HG03045 (cell line): ENCODE data around the gene OR51G2.

Experiments used
- ATAC-seq: cut with Tn5 transposase; IDR thresholded peaks from one replicate; pipeline ENCODE4 v1.9.1; 2021; ENCODE audit warnings: mild to moderate bottlenecking, moderate library complexity; ENCODE audit not compliant: unreplicated experiment

Gene OR51G2

DNA sequence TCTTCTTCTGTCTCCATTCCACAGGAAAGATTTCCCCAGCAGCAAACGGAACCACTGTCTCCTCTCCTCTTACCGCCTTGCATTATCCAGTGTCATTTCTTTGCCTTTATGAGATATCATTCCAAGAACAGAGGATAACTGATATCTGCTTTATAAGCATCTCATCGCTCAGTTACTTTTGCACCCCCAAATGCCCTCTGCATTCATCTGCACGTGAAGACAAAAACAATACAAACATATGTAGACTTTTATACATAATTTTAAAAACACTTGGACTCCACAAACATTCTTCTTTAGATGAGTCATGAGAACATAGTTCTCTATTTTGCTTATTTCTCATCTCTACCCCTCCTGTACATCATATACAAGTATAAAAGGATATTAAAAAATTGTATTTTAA is 38.0 kb downstream of the OR51G2 start:
- no peak for ATAC-seq

GRCh38 chr11:4865855-4866254 is 53.3 kb downstream of the OR51G2 start:
- ATAC-seq: no peak

GRCh38 chr11:4863876-4864275 is 55.3 kb downstream of the OR51G2 start:
- no peak for ATAC-seq
